ENCODE measurements around the gene HIP1.

The HIP1 gene

DNA sequence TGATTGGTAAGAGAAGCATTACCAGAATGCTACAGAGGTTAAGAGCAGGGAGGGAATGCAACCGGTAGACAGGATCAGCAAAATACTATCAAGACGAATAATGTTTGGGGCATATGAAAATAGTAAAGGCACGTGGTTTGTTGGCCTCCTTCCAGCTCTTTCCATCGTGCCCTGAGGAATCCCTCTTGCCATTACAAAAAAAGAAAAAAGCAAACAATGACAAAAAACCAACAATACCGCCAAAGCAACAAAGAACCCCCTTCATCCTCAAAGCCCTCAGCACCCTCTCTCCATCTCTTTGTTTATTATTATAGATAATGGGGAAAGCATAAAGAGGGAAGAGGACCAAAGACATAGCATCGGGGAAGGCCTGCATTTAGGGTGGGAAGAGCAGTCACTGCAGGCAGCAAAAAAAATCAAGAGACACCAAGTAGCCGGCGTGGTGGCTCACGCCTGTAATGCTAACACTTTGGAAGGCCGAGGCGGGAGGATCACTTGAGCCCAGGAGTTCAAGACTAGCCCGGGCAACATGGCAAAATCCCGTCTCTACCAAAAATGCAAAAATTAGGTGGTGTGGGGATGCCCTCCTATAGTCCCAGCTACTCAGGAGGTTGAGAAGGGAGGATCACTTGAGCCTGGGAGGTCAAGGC lies 78.0 kb downstream of the HIP1 start:
- no peak overlapping the region for H3K4me3 ChIP-seq (ENCODE audit: insufficient read depth, low read length, poor library complexity, severe bottlenecking)
- H3K27me3 ChIP-seq (ENCODE audit: low read length) = no peaks in the 10 kb centered on the region
- no peaks in the 10 kb centered on the region for H3K9me3 ChIP-seq (ENCODE audit: insufficient read depth, low read length)
- TF ChIP-seq, protein P1, sequence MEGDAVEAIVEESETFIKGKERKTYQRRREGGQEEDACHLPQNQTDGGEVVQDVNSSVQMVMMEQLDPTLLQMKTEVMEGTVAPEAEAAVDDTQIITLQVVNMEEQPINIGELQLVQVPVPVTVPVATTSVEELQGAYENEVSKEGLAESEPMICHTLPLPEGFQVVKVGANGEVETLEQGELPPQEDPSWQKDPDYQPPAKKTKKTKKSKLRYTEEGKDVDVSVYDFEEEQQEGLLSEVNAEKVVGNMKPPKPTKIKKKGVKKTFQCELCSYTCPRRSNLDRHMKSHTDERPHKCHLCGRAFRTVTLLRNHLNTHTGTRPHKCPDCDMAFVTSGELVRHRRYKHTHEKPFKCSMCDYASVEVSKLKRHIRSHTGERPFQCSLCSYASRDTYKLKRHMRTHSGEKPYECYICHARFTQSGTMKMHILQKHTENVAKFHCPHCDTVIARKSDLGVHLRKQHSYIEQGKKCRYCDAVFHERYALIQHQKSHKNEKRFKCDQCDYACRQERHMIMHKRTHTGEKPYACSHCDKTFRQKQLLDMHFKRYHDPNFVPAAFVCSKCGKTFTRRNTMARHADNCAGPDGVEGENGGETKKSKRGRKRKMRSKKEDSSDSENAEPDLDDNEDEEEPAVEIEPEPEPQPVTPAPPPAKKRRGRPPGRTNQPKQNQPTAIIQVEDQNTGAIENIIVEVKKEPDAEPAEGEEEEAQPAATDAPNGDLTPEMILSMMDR (IDR thresholded peaks at IDR 0.05; ENCODE audit: insufficient read depth, low read length, poor library complexity, severe bottlenecking) = no peak
- TF ChIP-seq EZH2phosphoT487 (conservative IDR thresholded peaks at IDR 0.05; ENCODE audit: low read length) = no peak
- no peaks in the 10 kb centered on the region for H3K36me3 ChIP-seq (ENCODE audit: low read length)
- no peaks in the 10 kb centered on the region for H3K79me2 ChIP-seq (ENCODE audit: insufficient read depth, low read length)
- H3K9ac ChIP-seq (ENCODE audit: low read length) = no peak overlapping the region
- no peaks in the 10 kb centered on the region for H3K9me2 ChIP-seq (replicated peaks; ENCODE audit: insufficient read depth, low read length)
- H2AFZ ChIP-seq (ENCODE audit: low read depth, low read length, severe bottlenecking) = no peak overlapping the region
- H3K27ac ChIP-seq (ENCODE audit: low read depth, low read length) = no peak overlapping the region
- no peak overlapping the region for H3K4me2 ChIP-seq (ENCODE audit: low read depth, low read length, poor library complexity, severe bottlenecking)
- H4K20me1 ChIP-seq (ENCODE audit: low read depth, low read length) = no peaks in the 10 kb centered on the region
- no peaks in the 10 kb centered on the region; the same call in 1 of the 2 replicates for H3F3A ChIP-seq (ENCODE audit: insufficient read depth)

DNA sequence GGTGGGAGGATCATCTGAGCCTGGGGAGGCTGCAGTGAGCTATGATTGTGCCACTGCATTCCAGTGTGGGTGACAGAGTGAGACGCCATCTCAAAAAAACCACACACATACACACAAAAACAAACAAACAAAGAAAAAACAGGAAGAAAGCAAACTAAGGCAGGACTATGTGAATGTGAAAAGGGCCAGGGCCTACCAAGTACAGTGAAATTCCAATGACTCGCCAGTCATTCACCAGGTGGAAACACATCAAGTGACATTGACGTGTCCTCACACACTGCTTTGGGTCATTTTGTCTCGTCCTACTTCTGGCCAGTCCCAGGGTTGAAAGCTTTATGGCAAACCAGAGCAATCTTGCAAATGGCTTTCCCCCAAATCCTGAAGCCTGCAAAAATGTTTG lies 79.9 kb downstream of the HIP1 start:
- no peak overlapping the region for H2AFZ ChIP-seq (ENCODE audit: low read depth, low read length, severe bottlenecking)
- no peaks in the 10 kb centered on the region for H3F3A ChIP-seq (ENCODE audit: insufficient read depth)
- no peaks in the 10 kb centered on the region for H3K9me3 ChIP-seq (ENCODE audit: insufficient read depth, low read length)
- H4K20me1 ChIP-seq (ENCODE audit: low read depth, low read length) = no peaks in the 10 kb centered on the region
- no peaks in the 10 kb centered on the region for H3K9me2 ChIP-seq (replicated peaks; ENCODE audit: insufficient read depth, low read length)
- no peak overlapping the region for H3K9ac ChIP-seq (ENCODE audit: low read length)
- H3K27ac ChIP-seq (ENCODE audit: low read depth, low read length) = no peak overlapping the region
- H3K79me2 ChIP-seq (ENCODE audit: insufficient read depth, low read length) = no peaks in the 10 kb centered on the region
- no peaks in the 10 kb centered on the region for H3K36me3 ChIP-seq (ENCODE audit: low read length)
- no peak for TF ChIP-seq EZH2phosphoT487 (conservative IDR thresholded peaks at IDR 0.05; ENCODE audit: low read length)
- TF ChIP-seq, protein P1 (IDR thresholded peaks at IDR 0.05; ENCODE audit: insufficient read depth, low read length, poor library complexity, severe bottlenecking) = no peak
- H3K4me2 ChIP-seq (ENCODE audit: low read depth, low read length, poor library complexity, severe bottlenecking) = no peak overlapping the region
- H3K4me3 ChIP-seq (ENCODE audit: insufficient read depth, low read length, poor library complexity, severe bottlenecking) = no peak overlapping the region
- H3K27me3 ChIP-seq (ENCODE audit: low read length) = no peaks in the 10 kb centered on the region

DNA sequence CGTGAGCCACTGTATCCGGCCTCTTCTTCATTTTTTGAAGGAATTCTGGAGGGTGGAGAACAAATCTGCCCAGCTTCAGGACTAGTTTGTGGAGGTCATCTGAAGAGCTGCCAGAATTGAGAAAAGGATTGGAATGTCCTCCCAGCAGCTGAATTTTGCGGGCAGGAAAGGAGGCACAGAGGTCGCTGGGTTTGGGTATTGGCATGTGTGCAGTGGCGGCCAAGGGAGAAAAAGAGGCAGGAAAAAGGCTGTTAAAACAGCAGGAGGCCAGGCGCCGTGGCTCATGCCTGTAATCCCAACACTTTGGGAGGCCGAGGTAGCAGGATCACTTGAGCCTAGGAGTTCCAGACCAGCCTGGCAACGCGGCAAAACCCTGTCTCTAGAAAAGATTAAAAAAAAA lies 80.4 kb downstream of the HIP1 start:
- H3K27me3 ChIP-seq (ENCODE audit: low read length) = no peaks in the 10 kb centered on the region
- H3K9me2 ChIP-seq (replicated peaks; ENCODE audit: insufficient read depth, low read length) = no peaks in the 10 kb centered on the region
- no peak overlapping the region for H3K4me3 ChIP-seq (ENCODE audit: insufficient read depth, low read length, poor library complexity, severe bottlenecking)
- no peaks in the 10 kb centered on the region for H3K9me3 ChIP-seq (ENCODE audit: insufficient read depth, low read length)
- no peak overlapping the region for H3K9ac ChIP-seq (ENCODE audit: low read length)
- TF ChIP-seq, protein P1 (IDR thresholded peaks at IDR 0.05; ENCODE audit: insufficient read depth, low read length, poor library complexity, severe bottlenecking) = no peak
- no peak for TF ChIP-seq EZH2phosphoT487 (conservative IDR thresholded peaks at IDR 0.05; ENCODE audit: low read length)
- H3K36me3 ChIP-seq (ENCODE audit: low read length) = no peaks in the 10 kb centered on the region
- H3K27ac ChIP-seq (ENCODE audit: low read depth, low read length) = no peak overlapping the region
- no peak overlapping the region for H3K4me2 ChIP-seq (ENCODE audit: low read depth, low read length, poor library complexity, severe bottlenecking)
- no peak overlapping the region for H2AFZ ChIP-seq (ENCODE audit: low read depth, low read length, severe bottlenecking)
- H3F3A ChIP-seq (ENCODE audit: insufficient read depth) = no peaks in the 10 kb centered on the region
- H4K20me1 ChIP-seq (ENCODE audit: low read depth, low read length) = no peaks in the 10 kb centered on the region
- no peaks in the 10 kb centered on the region for H3K79me2 ChIP-seq (ENCODE audit: insufficient read depth, low read length)

All from SU-DHL-6 (cell line).